D341Med (cell line): ENCODE data around the gene RIPK4.

Experiments used
- DNase-seq: peaks from one replicate; pipeline ENCODE4 v3.0.0; 2012; ENCODE audit warnings: low spot score

Gene RIPK4

GRCh38 chr21:41753006-41753898, 13.6 kb downstream of the RIPK4 start:
- DNase-seq = no peak

GRCh38 chr21:41752231-41752681, 14.6 kb downstream of the RIPK4 start:
- no peak for DNase-seq

GRCh38 chr21:41751611-41752011, 15.2 kb downstream of the RIPK4 start:
- no peak for DNase-seq

- no peak for DNase-seq
These were observed 16.2 kb downstream of the RIPK4 start for GRCh38 chr21:41750532-41751151.

- DNase-seq = no peak
These were observed 16.8 kb downstream of the RIPK4 start for GRCh38 chr21:41750051-41750450.

- DNase-seq = no peak
These were observed 17.6 kb downstream of the RIPK4 start for GRCh38 chr21:41749286-41749685.

GRCh38 chr21:41747943-41748738, 18.7 kb downstream of the RIPK4 start:
- no peak for DNase-seq

GRCh38 chr21:41746744-41747006, 20.2 kb downstream of the RIPK4 start:
- no peak for DNase-seq

GRCh38 chr21:41745971-41746743, 20.7 kb downstream of the RIPK4 start:
- DNase-seq = no peak

GRCh38 chr21:41745026-41745820, 21.6 kb downstream of the RIPK4 start:
- DNase-seq = no peak

- no peak for DNase-seq
These were observed 22.6 kb downstream of the RIPK4 start for GRCh38 chr21:41744028-41744930.

- no peak for DNase-seq
These were observed 23.4 kb downstream of the RIPK4 start for GRCh38 chr21:41743321-41744027.

- no peak for DNase-seq
These were observed 24.6 kb downstream of the RIPK4 start for GRCh38 chr21:41742073-41742875.

GRCh38 chr21:41741253-41742072, 25.4 kb downstream of the RIPK4 start:
- no peak for DNase-seq

- DNase-seq = no peak
These were observed 26.1 kb downstream of the RIPK4 start for GRCh38 chr21:41740604-41741252.

GRCh38 chr21:41739936-41740335, 26.9 kb downstream of the RIPK4 start:
- DNase-seq = no peak

GRCh38 chr21:41739011-41739410, 27.8 kb downstream of the RIPK4 start:
- no peak for DNase-seq
